A549 (cell line): ENCODE results near the gene SEMA4D. TPM values are rescaled to one million over a fixed set of nuclear protein-coding genes. Genes with fewer than 3 reads are reported as not detected.

Experiments used
- ATAC-seq, 2 experiments: fragments of 200-7000 bp in 1 of 2; fragments of >200 bp in 1 of 2; cut with Nextera tagmentation in 1 of 2; cut with Tn5 transposase in 1 of 2; 3 replicates each; pipeline versions ENCODE4 v1.8.0 to v1.9.1; 2018 to 2020; ENCODE audit warnings: mild to moderate bottlenecking in 1 of 2, moderate library complexity in 1 of 2
- CTCF ChIA-PET: fragments of 300-600 bp; sonication (Branson Sonifier 250); formaldehyde crosslinking; extraction: SDS; loops from one replicate; lab custom pipeline; 2021; ENCODE audit warnings: antibody characterized with exemption, inconsistent platforms; lab: Yijun Ruan, JAX
- POLR2A ChIA-PET: fragments of 350-600 bp; formaldehyde crosslinking; extraction: SDS; loops from one replicate; lab custom pipeline; 2021; ENCODE audit warnings: antibody characterized with exemption, inconsistent platforms; lab: Yijun Ruan, JAX
- DNase-seq, 2 experiments: peaks; one replicate each; pipeline versions ENCODE4 v3.0.0 to v3.0.0-alpha.2; 2011 to 2016; ENCODE audit warnings: low read depth in 1 of 2, low spot score in 1 of 2
- FAIRE-seq: peaks from 2 replicates; lab custom pipeline; 2011; peaks lifted over from hg19 to GRCh38; lab: Jason Lieb, UNC
- H3K27ac ChIP-seq, 2 experiments: fragments of >200 bp; sonication (Bioruptor Twin); formaldehyde crosslinking; 3 replicates each; pipeline ENCODE4 v1.5.1; 2016 to 2017
- H3K4me1 ChIP-seq: fragments of >200 bp; sonication (Bioruptor Twin); formaldehyde crosslinking; 3 replicates; pipeline ENCODE4 v1.6.1; 2016
- H3K4me2 ChIP-seq: fragments of >200 bp; sonication (Bioruptor Twin); formaldehyde crosslinking; 3 replicates; pipeline ENCODE4 v1.6.1; 2016
- H3K4me3 ChIP-seq: fragments of >200 bp; sonication (Bioruptor Twin); formaldehyde crosslinking; 3 replicates; pipeline ENCODE4 v1.5.1; 2016
- H3K9me3 ChIP-seq: fragments of >200 bp; sonication (Bioruptor Twin); formaldehyde crosslinking; 3 replicates; pipeline ENCODE4 v1.6.1; 2016
- BCL3 ChIP-seq: fragments of >200 bp; sonication (Bioruptor Twin); formaldehyde crosslinking; IDR thresholded peaks from 3 replicates; pipeline ENCODE4 v1.6.1; 2016
- BHLHE40 ChIP-seq: IDR thresholded peaks from 2 replicates; pipeline ENCODE4 v1.6.1; 2012; ENCODE audit warnings: low read depth, low read length, inconsistent platforms
- CBX2 ChIP-seq: fragments of 200-600 bp; sonication (generic); IDR thresholded peaks from 2 replicates; pipeline ENCODE4 v1.6.1; 2016; ENCODE audit warnings: low read depth, mild to moderate bottlenecking, borderline replicate concordance
- CEBPB ChIP-seq, 2 experiments: fragments of >200 bp in 1 of 2; sonication (Bioruptor Twin) in 1 of 2; formaldehyde crosslinking in 1 of 2; IDR thresholded peaks; 2 replicates each; pipeline ENCODE4 v1.6.1; 2012 to 2016
- CHD4 ChIP-seq: fragments of 200-600 bp; sonication (generic); IDR thresholded peaks from 2 replicates; pipeline ENCODE4 v1.6.1; 2016; ENCODE audit warnings: antibody characterized with exemption, mild to moderate bottlenecking, borderline replicate concordance
- EHF ChIP-seq: fragments of 250-450 bp; sonication (Bioruptor Pico); IDR thresholded peaks from 2 replicates; pipeline ENCODE4 v1.5.0; 2020; ENCODE audit warnings: mild to moderate bottlenecking
- EHMT2 ChIP-seq: fragments of 200-600 bp; sonication (generic); IDR thresholded peaks from 2 replicates; pipeline ENCODE4 v1.6.1; 2016; ENCODE audit warnings: antibody characterized with exemption, low read depth, mild to moderate bottlenecking, moderate library complexity
- FOSB ChIP-seq: fragments of 250-450 bp; sonication (Bioruptor Pico); IDR thresholded peaks from 2 replicates; pipeline ENCODE4 v1.5.0; 2020; ENCODE audit warnings: mild to moderate bottlenecking, moderate library complexity
- FOXS1 ChIP-seq: fragments of 250-450 bp; sonication (Bioruptor Pico); IDR thresholded peaks from 2 replicates; pipeline ENCODE4 v1.5.0; 2020; ENCODE audit warnings: mild to moderate bottlenecking, moderate library complexity
- HMGXB4 ChIP-seq: fragments of 250-450 bp; sonication (Bioruptor Pico); IDR thresholded peaks from 2 replicates; pipeline ENCODE4 v1.5.0; 2021; ENCODE audit warnings: mild to moderate bottlenecking, moderate library complexity, borderline replicate concordance
- HOXA7 ChIP-seq: fragments of 250-450 bp; sonication (Bioruptor Pico); IDR thresholded peaks from 2 replicates; pipeline ENCODE4 v1.5.0; 2020; ENCODE audit warnings: mild to moderate bottlenecking, moderate library complexity
- HOXB5 ChIP-seq: fragments of 250-450 bp; sonication (Bioruptor Pico); IDR thresholded peaks from 2 replicates; pipeline ENCODE4 v1.5.0; 2020; ENCODE audit warnings: mild to moderate bottlenecking, moderate library complexity
- KDM5A ChIP-seq: fragments of 200-600 bp; sonication (generic); IDR thresholded peaks from 2 replicates; pipeline ENCODE4 v1.6.1; 2016; ENCODE audit warnings: antibody characterized with exemption, mild to moderate bottlenecking
- MAX ChIP-seq: IDR thresholded peaks from 2 replicates; pipeline ENCODE4 v1.6.1; 2012
- MYC ChIP-seq: IDR thresholded peaks from 2 replicates; pipeline ENCODE4 v1.6.1; 2012; ENCODE audit warnings: mild to moderate bottlenecking, inconsistent platforms, low read length, improper control_type of control experiment, borderline replicate concordance
- PHF8 ChIP-seq: fragments of 200-600 bp; sonication (generic); IDR thresholded peaks from 2 replicates; pipeline ENCODE4 v1.6.1; 2016; ENCODE audit warnings: low read depth, mild to moderate bottlenecking, antibody characterized with exemption, moderate library complexity, borderline replicate concordance
- RARB ChIP-seq: fragments of 250-450 bp; sonication (Bioruptor Pico); IDR thresholded peaks from 2 replicates; pipeline ENCODE4 v1.8.0; 2021; ENCODE audit warnings: mild to moderate bottlenecking, moderate library complexity
- RFX5 ChIP-seq: fragments of 450-650 bp; IDR thresholded peaks from 2 replicates; pipeline ENCODE4 v1.7.1; 2014; ENCODE audit warnings: antibody characterized with exemption, mild to moderate bottlenecking, moderate library complexity
- RNF2 ChIP-seq: fragments of 200-600 bp; sonication (generic); IDR thresholded peaks from 2 replicates; pipeline ENCODE4 v1.6.1; 2016; ENCODE audit warnings: low read depth, mild to moderate bottlenecking, antibody characterized with exemption, moderate library complexity, borderline replicate concordance
- SMC3 ChIP-seq: fragments of >200 bp; sonication (Bioruptor Twin); formaldehyde crosslinking; IDR thresholded peaks from 3 replicates; pipeline ENCODE4 v1.6.1; 2018; ENCODE audit warnings: inconsistent platforms
- TP53 ChIP-seq: fragments of 250-450 bp; sonication (Bioruptor Pico); IDR thresholded peaks from 2 replicates; pipeline ENCODE4 v1.5.0; 2021; ENCODE audit warnings: mild to moderate bottlenecking, moderate library complexity
- USF2 ChIP-seq: fragments of 450-650 bp; IDR thresholded peaks from 2 replicates; pipeline ENCODE4 v1.6.1; 2014; ENCODE audit warnings: antibody characterized with exemption
- ZFP36 ChIP-seq: fragments of 450-650 bp; IDR thresholded peaks from 2 replicates; pipeline ENCODE4 v1.6.1; 2014; ENCODE audit warnings: borderline replicate concordance; ENCODE audit not compliant: partially characterized antibody
- ZNF302 ChIP-seq: fragments of 250-450 bp; sonication (Bioruptor Pico); IDR thresholded peaks from 2 replicates; pipeline ENCODE4 v1.9.0; 2021; ENCODE audit warnings: inconsistent platforms, mild to moderate bottlenecking, moderate library complexity
- WGBS: methylation state at CpG from one replicate; pipeline ENCODE4 v1.1.6; 2017; ENCODE audit errors: missing lambda C conversion rate; 5-methylcytosine and 5-hydroxymethylcytosine counted together
- polyA plus RNA-seq, 4 experiments: library from polyadenylated mRNA; depleted of rRNA in 3 of 4; stranded (reverse); fragments of >200 nt; fragmentation: RNase III in 1 of 4; extraction: RNeasy Plus Mini Kit Qiagen cat#74134 plus additional on column Dnase treatment in 1 of 4; gene quantifications; 2 replicates in 3 of 4; 3 replicates in 1 of 4; pipeline ENCODE4 v1.2.3, GENCODE V29; 2011 to 2017

SEMA4D gene
- polyA plus RNA-seq, 2 of the 4 experiments (the other 2 are of a cell fraction): 5.3 to 7.2 TPM

GRCh38 chr9:89543621-89544278 lies 45.8 kb upstream of the SEMA4D start:
- Histone ChIP-seq H3K4me2 (no peak overlapping the region), H3K4me3 (no peak overlapping the region), H3K27ac (no peak overlapping the region), H3K9me3 (peaks cover 25% of the 10 kb centered on the region), H3K4me1 (no peaks in the 10 kb centered on the region)
- POLR2A ChIA-PET: no interaction called here
- DNase-seq: no peak
- FAIRE-seq: no peak
- 62% methylated on average over 14 of the region's 14 CpGs for WGBS
- TF ChIP-seq USF2 (no peak), CBX2 (no peak), KDM5A (no peak), HOXB5 (CRISPR knock-in tag) (no peak), ZFP36 (no peak), RARB (no peak), BHLHE40 (no peak), MYC (no peak), TP53 (CRISPR knock-in tag) (no peak), RFX5 (no peak), FOSB (no peak), SMC3 (no peak), PHF8 (no peak), CHD4 (no peak), EHF (CRISPR knock-in tag) (no peak)
- ATAC-seq: no peak
- CTCF ChIA-PET: interaction anchor here (0.9 to 1.2 kb wide), 2 partner anchors 9 to 15 kb away, joined by 3 to 4 read pairs; no protein-coding TSS in a partner anchor

GRCh38 chr9:89543111-89543510 lies 45.2 kb upstream of the SEMA4D start:
- no peak for ATAC-seq
- Histone ChIP-seq H3K27ac (no peak overlapping the region), H3K4me2 (no peak overlapping the region), H3K9me3 (peaks cover 25% of the 10 kb centered on the region), H3K4me1 (no peaks in the 10 kb centered on the region), H3K4me3 (no peak overlapping the region)
- no peak for FAIRE-seq
- ChIA-PET POLR2A (no interaction called here), CTCF (interaction anchor here (0.9 kb wide), 1 partner anchor 8 kb away, joined by 3 read pairs; no protein-coding TSS in a partner anchor)
- WGBS: 77% methylated on average over 4 of the region's 9 CpGs
- DNase-seq: no peak
- TF ChIP-seq FOXS1 (CRISPR knock-in tag): no peak
- TF ChIP-seq BHLHE40: no peak
- no peak for TF ChIP-seq PHF8
- no peak for TF ChIP-seq RNF2
- TF ChIP-seq CEBPB (IDR thresholded peaks at IDR 0.05): no peak
- TF ChIP-seq MAX: no peak
- TF ChIP-seq BCL3: no peak
- TF ChIP-seq CBX2: no peak
- no peak for TF ChIP-seq SMC3
- TF ChIP-seq TP53 (CRISPR knock-in tag): no peak
- no peak for TF ChIP-seq RFX5
- TF ChIP-seq HOXA7 (CRISPR knock-in tag): no peak
- no peak for TF ChIP-seq EHMT2
- no peak for TF ChIP-seq ZNF302 (CRISPR knock-in tag)
- no peak for TF ChIP-seq CHD4
- no peak for TF ChIP-seq HMGXB4 (CRISPR knock-in tag)
- TF ChIP-seq, all 56 proteins: peak for 0
